ENCODE results near the gene CATSPERD. TPM values are rescaled to one million over a fixed set of nuclear protein-coding genes. Genes with fewer than 3 reads are reported as not detected.
"Not testable (repeated sequence)": the region's sequence is repeated elsewhere in the genome, so short reads cannot be mapped to it uniquely, and the experiment has no call there.

Gene CATSPERD
- total and polyA plus RNA-seq, 8 donors: 0.31 to 2.7 (median 1.2) TPM; not detected in 2

GRCh38 chr19:5727453-5728050, 7.1 kb downstream of the CATSPERD start:
- Histone ChIP-seq H3K4me3 (no peak overlapping the region), H3K9me3 (peaks cover 0 to 17% of the 10 kb centered on the region in 2 donors), H3K27ac (no peak overlapping the region), H3K27me3 (no peaks in the 10 kb centered on the region), H3K36me3 (no peaks in the 10 kb centered on the region), H3K4me1 (no peaks in the 10 kb centered on the region)
- DNase-seq: no peak
- TF ChIP-seq CTCF (IDR thresholded peaks at IDR 0.05): no peak
- ATAC-seq: no peak
- intact Hi-C loops (cut with DNase I): no loop called here

- H3K4me3 ChIP-seq; H3K4me1 ChIP-seq; H3K27me3 ChIP-seq; H3K27ac ChIP-seq; ATAC-seq; intact Hi-C loops (cut with DNase I); DNase-seq; H3K36me3 ChIP-seq: not testable (repeated sequence)
- peaks cover 0 to 17% of the 10 kb centered on the region in 2 donors for H3K9me3 ChIP-seq
These were observed 12.7 kb downstream of the CATSPERD start for GRCh38 chr19:5733172-5733571.

GRCh38 chr19:5738423-5738822, 18.0 kb downstream of the CATSPERD start:
- H3K9me3 ChIP-seq: no peaks in the 10 kb centered on the region

GRCh38 chr19:5742051-5742450, 21.6 kb downstream of the CATSPERD start:
- no peak for ATAC-seq
- H3K9me3 ChIP-seq: no peaks in the 10 kb centered on the region
- peaks cover 0 to 15% of the 10 kb centered on the region in 2 donors for H3K27me3 ChIP-seq
- no peaks in the 10 kb centered on the region for H3K4me1 ChIP-seq
- no peak for DNase-seq
- H3K4me3 ChIP-seq: no peak overlapping the region
- no peak for TF ChIP-seq CTCF (IDR thresholded peaks at IDR 0.05)
- no peaks in the 10 kb centered on the region for H3K36me3 ChIP-seq
- no peak overlapping the region for H3K27ac ChIP-seq
- intact Hi-C loops (cut with DNase I): no loop called here

More at GRCh38 chr19:5738423-5738822, 18.0 kb downstream of the CATSPERD start:
- H3K27me3 ChIP-seq: peaks cover 0 to 4% of the 10 kb centered on the region in 2 donors
- H3K4me3 ChIP-seq: no peak overlapping the region
- intact Hi-C loops (cut with DNase I): no loop called here
- no peaks in the 10 kb centered on the region for H3K36me3 ChIP-seq
- no peak for TF ChIP-seq CTCF (IDR thresholded peaks at IDR 0.05)
- H3K27ac ChIP-seq: no peak overlapping the region
- no peaks in the 10 kb centered on the region for H3K4me1 ChIP-seq
- ATAC-seq: peak; percentile 48
- peak in 1 of 4 donors; percentile 10 for DNase-seq

- no peak for ATAC-seq
- H3K9me3 ChIP-seq: no peaks in the 10 kb centered on the region
- no peak for DNase-seq
- intact Hi-C loops (cut with DNase I): no loop called here
- peaks cover 0 to 31% of the 10 kb centered on the region in 2 donors for H3K27me3 ChIP-seq
- TF ChIP-seq CTCF (IDR thresholded peaks at IDR 0.05): no peak
- no peak overlapping the region for H3K27ac ChIP-seq
- H3K4me3 ChIP-seq: no peak overlapping the region
- no peaks in the 10 kb centered on the region for H3K36me3 ChIP-seq
- no peaks in the 10 kb centered on the region for H3K4me1 ChIP-seq
These were observed 23.2 kb downstream of the CATSPERD start for GRCh38 chr19:5743630-5744029.

GRCh38 chr19:5744999-5745398, 24.6 kb downstream of the CATSPERD start:
- intact Hi-C loops (cut with DNase I): not testable (repeated sequence)

GRCh38 chr19:5748920-5749319, 28.5 kb downstream of the CATSPERD start:
- peaks cover 0 to 43% of the 10 kb centered on the region in 2 donors for H3K27me3 ChIP-seq
- H3K4me1 ChIP-seq; ATAC-seq; H3K4me3 ChIP-seq; intact Hi-C loops (cut with DNase I); H3K9me3 ChIP-seq; H3K36me3 ChIP-seq; H3K27ac ChIP-seq; DNase-seq: not testable (repeated sequence)

More at GRCh38 chr19:5744999-5745398, 24.6 kb downstream of the CATSPERD start:
- H3K9me3 ChIP-seq, DNase-seq, ATAC-seq, H3K36me3 ChIP-seq, H3K27ac ChIP-seq, H3K4me1 ChIP-seq, H3K4me3 ChIP-seq: not testable (repeated sequence)
- H3K27me3 ChIP-seq: peaks cover 0 to 42% of the 10 kb centered on the region in 2 donors

Data from left lung (tissue), 10 donors.